Stimulated activated CD4-positive, alpha-beta T cell treated with anti-CD3 and anti-CD28 coated beads, Interleukin-1b, Interleukin-23, amount 100 ng/mL, for 4 hours (primary cell): ENCODE results near the gene NTNG1.

Experiments
- DNase-seq, 2 donors: peaks; one replicate each; pipeline ENCODE4 v3.0.0-alpha.2; 2020; ENCODE audit warnings: low read depth in 2 of 2

NTNG1 gene

DNA sequence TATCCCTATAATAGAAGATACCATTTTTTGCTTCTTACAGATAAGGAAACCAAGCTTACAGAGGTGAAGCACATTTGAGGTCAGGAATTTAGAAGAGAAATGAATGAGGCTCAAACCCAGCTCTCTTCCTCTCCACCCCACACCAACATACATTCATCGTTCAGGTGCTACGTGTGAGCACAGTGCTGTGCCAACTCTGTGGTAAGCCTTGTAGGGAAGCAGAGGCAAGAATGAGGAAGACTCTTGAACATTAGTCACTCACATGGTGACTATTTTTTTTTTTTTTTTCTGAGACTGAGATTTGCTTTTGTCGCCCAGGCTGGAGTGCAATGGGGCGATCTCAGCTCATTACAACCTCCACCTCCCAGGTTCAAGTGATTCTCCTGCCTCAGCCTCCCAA lies 314.0 kb downstream of the NTNG1 start:
- DNase-seq: no peak

DNA sequence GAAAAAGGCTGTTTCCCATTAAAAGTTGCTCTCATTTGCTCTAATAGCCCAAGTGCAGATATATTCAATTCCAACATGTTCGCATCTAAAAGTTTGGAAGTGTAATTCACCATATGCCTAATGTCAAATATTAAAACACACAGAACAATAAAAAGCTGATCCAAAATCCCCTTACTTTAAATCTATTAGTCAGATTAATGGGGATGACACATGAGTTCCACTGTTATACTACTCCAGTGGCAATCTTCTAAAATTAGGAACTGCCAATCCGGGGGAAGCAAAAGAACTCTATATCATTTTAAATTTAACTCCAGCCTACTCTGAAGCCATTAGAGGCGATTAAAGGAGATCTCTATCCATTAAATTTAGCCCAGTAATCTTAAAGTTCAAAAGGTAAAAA lies 317.1 kb downstream of the NTNG1 start:
- no peak for DNase-seq

DNA sequence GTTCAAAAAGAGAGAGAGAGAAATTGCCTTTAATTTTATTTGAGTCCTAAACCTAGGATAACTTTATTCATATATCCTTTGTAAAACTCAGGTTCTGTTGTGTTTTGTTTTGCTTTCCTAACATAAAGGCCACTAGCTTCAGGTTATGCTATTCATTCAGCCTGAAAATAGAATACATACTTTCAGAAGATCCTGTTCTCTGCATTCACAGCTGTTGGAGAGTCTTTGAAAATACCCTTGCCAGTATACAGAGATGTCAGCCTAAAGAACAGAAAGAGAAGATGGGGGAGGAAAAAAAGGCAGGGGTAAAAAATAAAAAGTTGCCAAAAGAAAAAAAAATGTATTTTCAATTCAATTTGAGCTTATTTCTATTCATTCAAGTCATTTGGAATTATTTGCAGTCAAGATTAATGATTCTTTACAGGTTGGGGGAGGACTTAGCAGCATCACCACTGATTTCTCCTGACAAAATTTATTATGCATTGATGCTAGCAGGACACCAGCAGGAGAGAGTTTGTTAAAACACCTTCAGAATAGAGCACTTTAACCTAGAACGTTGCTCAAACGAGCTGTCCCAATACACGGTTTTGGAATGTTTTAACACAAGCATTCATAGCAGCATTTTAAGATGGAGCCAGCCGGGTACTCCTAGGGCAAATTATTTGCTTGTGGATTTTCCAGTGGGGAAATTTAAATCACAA lies 318.5 kb downstream of the NTNG1 start:
- no peak for DNase-seq

DNA sequence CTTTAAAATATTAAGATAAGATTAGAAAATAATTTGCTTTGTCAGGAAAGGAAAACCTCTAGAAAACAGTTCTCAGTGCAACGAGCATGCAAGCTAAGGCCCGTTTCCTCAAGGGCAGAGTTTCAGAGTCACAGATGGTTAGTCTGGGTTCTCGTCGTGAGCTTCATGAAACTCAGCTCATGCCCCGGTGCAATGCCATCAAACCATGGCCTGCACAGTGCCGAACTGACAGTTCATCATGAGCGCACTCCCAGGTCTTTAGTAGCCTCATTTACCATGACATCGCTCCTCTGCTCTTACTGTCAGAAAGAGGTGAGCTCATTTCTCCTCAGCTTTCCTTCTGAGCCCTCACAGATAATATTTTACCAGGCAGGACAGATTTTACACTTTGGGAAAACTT lies 319.2 kb downstream of the NTNG1 start:
- no peak for DNase-seq

DNA sequence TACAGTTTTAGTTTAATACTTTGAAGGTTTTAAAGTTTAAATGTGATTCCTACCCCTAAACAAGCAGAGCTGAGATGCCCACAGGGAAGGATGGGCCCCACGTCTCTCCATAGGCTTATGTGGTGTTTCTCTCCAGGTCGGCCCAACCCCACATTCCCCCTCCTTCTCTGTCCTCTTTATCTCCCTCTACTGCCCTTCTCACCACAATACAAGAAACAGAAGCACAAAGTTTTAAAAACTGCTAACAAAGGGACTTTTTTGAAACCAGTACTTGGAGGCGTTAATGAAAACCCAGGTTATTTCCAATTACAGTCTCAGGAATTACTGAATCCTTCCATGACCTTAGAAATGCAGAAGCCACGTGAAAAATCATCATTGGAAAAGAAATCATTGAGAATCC lies 324.0 kb downstream of the NTNG1 start:
- DNase-seq: no peak

DNA sequence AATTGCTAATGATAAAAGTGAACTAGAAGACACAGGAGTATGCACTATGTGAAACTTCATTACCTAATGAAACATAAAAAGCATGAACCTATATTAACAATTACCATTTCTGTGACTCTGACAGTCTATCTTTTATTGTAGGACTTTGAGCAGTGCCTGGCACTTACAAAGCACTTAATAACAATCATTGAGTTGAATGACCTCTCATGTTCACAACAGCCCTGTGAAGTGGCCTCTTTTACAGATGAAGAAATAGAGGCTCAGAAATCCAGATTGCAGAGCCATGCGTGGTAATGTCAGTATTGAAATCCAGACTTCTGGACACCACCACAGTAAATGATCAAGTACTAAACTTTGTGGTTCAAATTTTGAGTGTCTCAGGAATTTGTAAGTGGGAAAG lies 326.4 kb downstream of the NTNG1 start:
- DNase-seq: no peak

DNA sequence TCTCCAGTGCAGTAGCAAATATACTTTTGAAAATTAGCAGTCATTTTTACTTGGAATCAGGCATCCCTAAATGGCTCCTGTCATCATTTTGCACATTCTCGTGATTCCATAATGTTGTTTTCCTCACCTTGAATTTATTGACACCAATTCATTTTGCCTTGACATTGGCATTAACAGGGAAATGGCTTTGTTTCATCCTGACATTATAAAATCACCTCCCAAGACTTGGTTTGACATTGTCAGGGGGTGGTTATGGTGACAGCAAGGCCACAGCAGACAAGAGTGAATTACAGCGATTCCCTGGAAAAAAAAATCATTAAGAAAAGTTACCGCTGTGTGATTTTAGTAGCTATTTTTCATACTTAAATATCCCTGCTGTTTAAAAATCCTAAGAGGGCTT lies 327.0 kb downstream of the NTNG1 start:
- DNase-seq: no peak

DNA sequence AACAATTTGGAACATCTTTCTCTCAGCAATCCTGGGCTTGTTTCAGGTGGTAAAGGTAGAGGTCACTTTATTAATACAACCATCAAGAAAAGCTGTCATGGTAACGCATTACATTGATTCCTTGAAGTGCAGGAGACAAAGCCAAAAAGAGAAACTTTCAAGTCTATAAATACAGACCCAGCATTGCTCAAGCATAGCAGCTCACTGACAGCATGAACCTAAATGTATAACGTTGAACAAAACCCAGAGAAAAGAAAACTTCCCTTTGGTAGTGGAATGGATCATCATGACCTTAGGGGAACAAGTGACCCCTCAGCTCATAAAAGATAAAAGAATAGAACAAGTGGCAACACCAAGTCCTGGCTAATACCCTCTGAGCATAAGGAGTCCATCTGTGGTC lies 332.2 kb downstream of the NTNG1 start:
- no peak for DNase-seq

DNA sequence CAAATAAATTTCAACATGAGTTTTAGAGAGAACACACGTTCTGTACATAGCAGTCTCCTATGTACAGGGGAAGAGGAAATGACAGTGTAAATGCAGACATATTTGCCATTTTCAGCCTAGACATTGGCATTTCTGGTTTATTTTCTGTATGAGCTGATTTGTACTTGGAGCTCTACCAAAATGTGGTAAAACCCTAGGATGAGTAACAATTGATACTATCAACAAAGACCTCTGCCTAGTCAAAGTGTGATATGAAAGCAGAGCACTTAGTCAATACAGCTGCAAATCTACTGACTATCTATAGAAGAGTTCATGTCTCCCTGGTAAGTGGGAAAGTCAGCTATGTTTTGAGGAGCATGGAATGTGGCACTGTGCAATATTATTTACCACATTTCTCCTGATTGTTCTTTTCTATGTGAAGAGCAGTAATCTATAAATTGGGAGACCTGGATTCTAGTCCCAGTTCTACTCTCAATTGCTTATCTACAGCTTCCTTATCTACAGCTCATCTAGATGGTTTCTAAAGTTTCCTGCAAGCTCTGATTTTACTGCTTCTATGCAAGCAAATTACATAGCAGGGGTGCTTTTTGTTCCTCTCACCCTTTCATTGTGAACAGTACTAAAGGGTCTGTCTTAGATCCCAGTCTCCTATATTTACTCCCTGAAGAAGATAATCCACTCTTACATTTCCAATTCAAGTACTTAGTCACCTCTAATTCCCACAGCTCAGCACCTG lies 334.2 kb downstream of the NTNG1 start:
- DNase-seq: no peak

DNA sequence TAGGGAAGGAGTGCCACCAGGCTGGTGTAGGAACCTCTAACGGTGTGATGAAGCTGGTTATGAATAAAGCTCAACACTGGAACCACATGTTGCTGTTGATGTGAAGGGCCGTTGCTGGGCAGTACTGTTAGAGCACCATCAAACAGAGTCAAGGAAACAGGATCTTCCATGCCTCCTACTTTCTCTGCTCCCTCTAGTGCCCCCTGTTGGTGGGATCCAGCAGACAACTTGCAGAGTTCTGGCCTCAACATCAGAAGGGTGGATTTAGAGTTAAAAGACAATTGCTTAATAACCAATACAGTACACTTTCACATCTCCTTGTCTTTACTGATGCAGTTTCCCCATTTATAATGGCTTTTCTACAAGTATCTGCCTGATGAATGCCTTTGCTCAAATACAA lies 336.4 kb downstream of the NTNG1 start:
- DNase-seq: no peak

DNA sequence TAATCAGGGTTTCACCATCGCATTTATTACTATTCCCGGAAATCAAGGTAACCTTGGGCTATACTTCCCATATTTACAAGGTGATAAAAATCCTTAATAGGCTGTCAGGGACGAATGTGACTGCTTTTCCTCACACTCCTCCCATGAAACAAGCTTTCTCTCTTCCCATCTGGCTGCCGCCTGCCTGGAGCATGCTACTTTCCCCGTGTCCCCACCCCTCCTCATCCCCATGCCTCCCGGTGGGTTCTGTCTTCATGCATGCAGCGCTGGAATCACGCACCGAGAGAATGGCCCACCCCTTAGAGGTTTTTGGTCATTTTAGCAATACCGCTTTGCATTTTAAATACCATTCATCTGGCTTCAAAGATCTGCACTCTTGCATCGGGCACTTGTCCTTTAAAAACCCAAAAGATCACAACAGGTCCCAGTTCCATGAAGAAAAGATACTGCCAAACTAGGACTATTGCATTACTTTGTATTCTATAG lies 339.1 kb downstream of the NTNG1 start:
- no peak for DNase-seq

DNA sequence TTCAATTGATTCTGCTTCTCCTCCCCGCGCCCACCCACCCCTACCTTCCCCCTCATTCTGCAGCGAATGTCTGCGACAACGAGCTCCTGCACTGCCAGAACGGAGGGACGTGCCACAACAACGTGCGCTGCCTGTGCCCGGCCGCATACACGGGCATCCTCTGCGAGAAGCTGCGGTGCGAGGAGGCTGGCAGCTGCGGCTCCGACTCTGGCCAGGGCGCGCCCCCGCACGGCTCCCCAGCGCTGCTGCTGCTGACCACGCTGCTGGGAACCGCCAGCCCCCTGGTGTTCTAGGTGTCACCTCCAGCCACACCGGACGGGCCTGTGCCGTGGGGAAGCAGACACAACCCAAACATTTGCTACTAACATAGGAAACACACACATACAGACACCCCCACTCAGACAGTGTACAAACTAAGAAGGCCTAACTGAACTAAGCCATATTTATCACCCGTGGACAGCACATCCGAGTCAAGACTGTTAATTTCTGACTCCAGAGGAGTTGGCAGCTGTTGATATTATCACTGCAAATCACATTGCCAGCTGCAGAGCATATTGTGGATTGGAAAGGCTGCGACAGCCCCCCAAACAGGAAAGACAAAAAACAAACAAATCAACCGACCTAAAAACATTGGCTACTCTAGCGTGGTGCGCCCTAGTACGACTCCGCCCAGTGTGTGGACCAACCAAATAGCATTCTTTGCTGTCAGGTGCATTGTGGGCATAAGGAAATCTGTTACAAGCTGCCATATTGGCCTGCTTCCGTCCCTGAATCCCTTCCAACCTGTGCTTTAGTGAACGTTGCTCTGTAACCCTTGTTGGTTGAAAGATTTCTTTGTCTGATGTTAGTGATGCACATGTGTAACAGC lies 339.9 kb downstream of the NTNG1 start:
- DNase-seq: no peak

DNA sequence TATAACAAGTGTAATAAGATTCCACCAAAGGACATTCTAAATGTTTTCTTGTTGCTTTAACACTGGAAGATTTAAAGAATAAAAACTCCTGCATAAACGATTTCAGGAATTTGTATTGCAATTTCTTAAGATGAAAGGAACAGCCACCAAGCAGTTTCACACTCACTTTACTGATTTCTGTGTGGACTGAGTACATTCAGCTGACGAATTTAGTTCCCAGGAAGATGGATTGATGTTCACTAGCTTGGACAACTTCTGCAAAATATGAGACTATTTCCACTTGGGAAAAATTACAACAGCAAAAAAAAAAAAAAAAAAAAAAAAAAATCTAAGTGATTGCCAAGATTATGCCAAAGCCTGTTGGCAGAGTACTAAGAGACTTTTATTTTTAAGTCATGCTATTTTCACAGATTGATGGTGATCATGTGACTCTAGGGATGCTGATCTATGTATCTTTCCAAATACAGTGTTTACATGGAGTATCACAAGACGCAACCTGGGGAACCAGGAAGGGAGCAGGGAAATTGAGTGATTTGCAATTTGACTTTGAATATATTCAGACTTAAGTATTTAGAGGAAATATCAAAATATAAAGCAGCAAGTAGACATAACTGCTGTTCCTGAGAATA lies 341.0 kb downstream of the NTNG1 start:
- no peak for DNase-seq

DNA sequence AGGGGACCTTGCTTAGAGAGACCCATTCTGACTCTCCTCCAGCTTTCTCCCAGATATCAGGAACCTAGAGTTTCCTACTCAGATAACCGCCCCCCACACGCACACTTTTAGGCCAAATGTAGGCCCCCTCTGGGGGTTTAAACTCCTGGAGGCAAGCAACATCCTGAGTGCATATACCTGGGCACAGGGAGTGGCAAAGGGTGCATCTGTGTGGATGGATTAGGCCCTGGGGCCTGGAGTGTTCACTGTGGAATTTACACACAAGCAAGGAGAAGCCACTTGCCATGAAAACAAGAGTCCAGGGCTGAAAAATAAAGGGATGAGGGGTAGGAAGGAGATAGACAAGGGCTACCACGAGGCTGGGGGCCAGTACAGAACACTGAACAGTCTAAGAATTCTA lies 343.1 kb downstream of the NTNG1 start:
- no peak for DNase-seq

DNA sequence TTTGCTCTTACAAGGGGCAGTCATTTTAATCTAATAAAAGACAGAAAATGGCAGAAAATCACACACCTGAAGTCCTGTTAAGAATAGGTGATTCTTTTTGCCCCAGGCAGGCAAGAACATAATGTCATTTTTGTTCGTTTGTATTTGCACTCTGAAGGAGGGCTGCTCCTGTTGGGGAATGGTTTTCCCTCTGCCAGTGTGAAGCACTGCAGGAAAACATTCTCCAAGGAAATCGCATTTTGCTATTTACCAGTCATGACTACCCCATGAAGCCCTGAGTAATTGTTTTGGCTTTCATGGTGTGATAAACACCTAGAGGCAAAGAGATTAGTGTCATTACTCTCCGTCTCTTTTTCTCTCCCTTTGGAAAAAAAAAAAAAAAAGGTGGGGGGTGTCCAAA lies 345.5 kb downstream of the NTNG1 start:
- no peak for DNase-seq

DNA sequence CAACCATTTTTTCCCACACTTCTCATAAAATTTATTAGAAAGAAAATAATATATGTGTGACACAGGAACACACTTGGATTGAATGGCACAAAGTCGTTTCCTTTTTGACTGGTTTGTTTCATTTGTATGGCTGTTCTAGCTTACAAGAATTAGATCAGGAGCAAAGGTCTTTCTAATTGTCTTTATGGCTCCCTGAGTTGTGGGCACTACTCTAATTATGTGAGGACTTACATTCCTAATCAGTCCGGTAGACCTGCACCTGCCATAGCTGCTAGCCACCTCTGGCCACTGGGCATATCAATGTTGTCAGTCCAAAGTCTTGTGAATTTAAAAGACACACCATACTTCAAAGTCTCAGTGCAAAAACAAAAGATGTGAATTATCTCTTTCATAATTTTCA lies 346.7 kb downstream of the NTNG1 start:
- DNase-seq: no peak

DNA sequence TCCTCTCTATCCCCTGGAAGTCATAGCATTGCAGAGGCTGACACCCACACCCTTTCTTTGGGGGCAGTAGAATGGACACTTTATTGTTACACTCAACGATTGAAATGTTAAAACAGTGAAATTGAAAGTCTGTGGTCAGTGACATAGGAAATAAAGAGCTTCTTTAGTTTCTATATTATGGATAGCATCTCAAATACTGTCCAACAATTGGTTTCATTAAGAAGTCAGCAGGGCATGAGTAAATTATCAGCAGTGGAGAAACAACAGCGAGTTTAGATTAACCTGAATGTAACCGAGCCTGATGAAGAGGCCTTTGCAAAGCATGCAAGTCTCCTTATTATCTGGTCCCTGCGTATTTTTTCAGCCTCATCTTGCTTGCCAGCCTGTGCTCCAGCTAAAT lies 350.7 kb downstream of the NTNG1 start:
- DNase-seq: no peak

DNA sequence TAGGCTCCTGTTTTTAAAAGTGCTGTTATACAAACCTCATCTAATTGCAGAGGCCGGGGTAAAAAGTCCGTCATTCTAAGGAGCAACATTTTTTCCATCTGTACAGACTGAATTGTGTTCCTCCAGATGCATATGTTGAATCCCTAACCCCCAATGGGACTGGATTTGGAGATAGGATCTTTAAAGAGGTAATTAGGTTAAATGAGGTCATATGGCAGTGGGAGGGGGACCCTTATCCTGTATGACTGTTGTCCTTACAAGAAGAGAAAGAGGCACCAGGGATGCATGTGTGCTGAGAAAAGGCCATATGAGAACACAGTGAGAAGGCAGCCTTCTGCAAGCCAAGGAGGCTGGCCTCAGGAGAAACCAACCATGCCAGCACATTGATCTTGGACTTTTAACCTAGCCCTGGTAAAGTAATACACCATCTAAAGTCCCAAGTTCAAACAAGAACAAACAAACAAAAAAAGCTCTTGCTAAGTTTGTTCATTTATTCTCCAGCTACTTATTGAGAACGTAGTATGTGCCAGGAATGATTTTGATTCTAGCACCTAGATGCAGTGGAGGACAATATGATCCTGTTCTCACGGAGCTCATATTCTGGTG lies 352.4 kb downstream of the NTNG1 start:
- DNase-seq: no peak

DNA sequence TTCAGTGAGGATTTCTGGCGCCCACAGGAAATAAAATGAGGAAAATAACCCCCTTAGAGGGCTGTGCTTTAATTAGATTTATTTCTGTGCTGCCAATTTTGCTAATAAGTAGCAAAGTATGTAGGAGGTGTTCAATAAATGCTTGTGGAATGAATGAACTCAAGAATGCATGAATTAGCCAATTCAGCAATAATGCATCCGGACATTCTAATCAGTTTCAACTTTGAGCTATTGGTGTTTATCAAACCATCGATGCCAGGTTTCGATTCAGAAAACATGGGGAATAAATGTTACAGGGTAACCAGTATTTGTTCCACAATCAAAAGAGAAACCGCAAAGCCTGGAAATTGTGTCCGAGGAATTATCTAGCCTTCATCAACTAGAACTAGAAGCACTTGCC lies 353.2 kb downstream of the NTNG1 start:
- DNase-seq: no peak

DNA sequence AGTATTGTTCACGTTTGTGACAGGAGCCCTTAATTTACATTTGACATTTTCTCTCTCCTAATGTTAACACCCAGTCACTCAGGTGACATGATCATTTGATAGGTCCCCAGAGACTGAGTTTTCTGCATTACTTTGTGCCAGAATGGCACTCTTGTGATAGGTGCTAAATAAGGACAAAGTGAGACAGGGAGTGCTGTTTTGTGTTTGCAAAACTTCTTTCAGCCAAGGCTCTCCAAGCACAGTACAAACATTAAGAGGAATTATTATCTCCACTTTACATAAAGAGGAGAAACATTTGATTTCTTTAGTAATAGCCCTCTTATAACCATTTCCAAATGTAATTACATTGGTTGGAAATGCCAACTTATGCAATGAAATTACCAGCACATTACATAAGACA lies 355.2 kb downstream of the NTNG1 start:
- DNase-seq: no peak

DNA sequence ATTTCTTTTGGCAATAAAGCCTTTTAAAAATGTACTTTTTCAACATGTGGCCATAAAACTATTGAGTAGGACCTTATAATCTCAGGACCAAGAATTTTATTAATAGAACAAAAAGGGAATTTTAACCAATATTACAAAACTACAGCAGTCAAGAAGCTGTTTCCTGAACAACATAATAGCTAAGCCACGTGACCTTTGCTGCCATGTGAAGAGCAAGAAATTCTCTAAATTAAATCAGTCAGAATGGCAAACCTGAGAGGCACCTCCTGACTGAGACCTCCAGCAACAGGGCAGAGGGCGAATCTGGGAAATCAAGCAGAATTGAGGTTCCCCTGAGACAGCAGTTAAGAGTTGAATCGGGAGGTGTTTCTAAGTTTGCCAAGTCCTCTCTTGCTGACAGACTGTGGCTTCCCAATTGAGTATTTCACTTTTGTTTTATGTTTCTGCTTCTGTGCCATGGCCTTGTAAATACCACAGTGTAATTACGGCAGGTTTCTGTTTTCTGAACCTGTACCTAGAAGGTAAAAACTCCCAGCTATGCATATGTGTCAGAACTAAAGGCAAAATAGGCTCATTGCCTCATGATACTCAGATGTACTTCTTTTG lies 358.4 kb downstream of the NTNG1 start:
- no peak for DNase-seq
